SHP77 (cell line): ENCODE data around the gene ELOVL4.

Experiments used
- DNase-seq, 2 experiments: peaks; one replicate each; lab custom pipeline; 2025; lab: John Stamatoyannopoulos, UW

ELOVL4 gene

DNA sequence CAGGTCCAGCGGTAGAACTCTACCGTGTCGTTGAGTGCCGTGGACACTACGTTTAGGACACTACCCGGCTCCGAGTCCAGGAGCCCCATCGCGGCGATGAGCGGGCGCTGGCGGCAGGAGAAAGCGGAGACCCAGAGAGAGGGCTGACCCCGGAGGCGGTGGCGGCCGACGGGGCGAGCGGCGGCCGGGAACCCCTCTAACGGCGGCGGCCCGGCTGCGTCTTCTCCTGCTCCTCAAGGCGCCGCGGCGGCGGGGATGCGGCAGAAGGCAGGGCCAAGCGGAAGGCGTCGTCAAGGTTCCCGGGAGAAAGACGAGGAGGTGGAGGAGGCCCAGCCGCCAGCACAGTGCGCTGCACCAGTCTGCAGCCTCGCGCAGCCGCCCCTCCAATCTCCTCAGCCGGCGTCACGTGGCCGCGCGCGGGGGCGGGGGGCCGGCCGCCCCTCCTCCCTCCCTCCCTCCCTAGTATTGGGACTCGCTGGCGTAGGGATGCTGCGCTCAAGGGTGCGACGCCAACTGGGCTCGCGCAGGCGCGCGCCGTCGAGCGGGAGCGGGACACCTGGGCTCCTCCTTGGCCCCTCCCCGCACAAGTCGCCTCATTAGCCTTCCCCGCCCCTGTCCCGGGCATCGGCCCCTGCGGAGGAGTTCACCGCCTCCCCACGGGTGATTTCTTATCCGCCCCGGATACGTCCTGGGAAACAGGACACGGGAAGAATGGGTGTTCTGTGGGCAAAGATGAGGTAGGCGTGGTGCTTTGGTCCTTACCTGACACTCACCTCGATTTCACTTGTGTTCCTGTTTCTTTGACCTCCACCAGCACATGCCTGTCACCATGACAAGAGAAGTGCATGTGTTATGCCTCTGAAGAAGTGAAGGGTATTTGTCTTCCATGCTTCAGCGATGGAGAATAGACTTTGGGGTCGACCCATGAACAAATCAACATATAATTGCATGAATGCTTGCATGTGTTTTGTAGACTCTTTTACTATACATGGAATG lies at the start of gene ELOVL4:
ELOVL4 (minus strand) TSS at position 363 of the 996 bp plus-strand sequence; CDS start at position 89, 274 bp downstream.
- peak; percentile 83 for DNase-seq

DNA sequence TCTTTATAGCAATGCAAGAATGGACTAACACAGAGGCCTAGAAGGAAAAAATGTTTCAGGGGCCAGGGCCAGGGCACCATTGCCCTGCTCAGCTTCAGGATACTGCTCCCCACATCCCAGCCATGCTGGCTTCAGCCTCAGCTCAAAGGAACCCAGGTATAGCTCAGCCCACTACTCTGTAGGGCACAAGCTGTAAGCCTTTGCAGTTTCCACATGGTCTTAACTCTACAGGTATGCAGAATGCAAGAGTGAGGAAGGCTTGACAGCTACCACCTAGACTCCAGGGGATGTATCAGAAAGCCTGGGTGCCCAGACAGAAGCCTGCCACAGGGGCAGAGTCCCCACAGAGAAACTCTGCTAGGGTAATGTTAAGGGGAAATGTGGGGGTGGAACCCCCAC lies 46.6 kb upstream of the ELOVL4 start:
- DNase-seq = no peak

DNA sequence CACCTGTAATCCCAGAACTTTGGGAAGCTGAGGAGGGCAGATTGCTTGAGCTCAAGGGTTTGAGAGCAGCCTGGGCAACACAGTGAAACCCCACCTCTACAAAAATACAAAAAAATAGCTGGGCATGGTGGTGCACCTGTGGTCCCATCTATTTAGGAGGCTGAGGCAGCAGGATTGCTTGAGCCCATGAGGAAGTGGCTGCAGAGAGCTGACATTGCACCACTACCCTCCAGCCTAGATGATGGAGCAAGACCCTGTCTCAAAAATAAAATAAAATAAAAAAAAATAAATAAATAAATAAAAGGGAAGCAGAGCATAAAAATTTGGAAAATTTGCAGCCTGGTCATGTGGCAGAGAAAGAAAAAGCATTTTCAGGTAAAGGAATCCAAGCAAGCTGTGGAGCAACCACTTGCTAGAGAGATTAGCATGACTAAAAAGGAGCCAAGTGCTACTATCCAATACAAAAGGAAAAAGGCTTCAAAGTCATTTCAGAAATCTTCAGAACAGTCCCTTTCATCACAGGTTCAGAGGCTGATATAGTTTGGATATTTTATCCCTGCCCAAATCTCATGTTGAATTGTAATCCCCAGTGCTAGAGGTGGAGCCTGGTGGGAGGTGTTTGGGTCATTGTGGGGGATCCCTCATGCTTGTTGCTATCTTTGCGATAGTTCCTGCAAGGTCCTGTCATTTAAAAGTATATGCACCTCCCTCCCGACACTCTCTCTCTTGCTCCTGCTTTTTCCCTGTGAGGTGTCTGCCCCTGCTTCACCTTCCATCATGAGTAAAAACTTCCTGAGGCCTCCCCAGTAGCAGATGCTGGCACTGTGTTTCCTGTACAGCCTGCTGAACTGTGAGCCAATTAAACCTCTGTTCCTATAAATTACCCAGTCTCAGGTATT lies 45.9 kb upstream of the ELOVL4 start:
- DNase-seq = no peak

DNA sequence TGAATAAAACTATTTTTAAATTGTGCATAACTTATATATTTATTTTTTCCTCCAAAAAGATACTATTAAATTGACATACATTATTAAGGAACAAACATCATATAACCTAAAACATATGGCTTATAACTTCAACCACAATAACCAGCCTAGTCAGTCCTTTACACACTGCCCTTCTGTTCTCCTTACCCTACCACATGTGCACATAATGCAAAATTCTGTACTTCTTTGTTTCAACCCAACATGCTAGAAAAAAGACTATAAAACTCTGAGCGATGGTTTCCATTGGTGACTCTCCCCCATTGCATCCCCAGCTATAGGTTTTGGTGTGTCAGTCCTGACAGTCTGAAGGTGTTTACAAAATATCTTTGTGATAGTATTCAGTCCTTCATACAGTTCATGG lies 42.3 kb upstream of the ELOVL4 start:
- no peak for DNase-seq

DNA sequence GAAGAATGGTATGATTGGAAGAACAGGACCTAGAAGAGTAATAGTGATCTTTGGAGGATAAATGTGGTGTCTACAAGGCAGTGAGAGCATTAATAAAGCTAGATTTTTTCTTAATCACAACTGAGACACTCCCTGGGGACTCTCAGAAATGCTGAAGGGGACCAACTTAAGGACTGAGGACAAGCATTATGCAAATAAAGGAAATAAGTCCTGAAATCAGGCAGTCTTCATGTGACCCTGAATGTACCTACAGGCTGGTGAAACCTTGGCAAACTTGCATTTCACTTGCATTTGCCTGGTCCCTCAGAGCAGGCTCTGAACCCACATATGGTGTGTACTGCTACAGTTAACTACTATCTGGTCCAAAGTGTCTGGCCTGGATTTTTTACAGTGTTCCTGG lies 37.8 kb upstream of the ELOVL4 start:
- DNase-seq = no peak

DNA sequence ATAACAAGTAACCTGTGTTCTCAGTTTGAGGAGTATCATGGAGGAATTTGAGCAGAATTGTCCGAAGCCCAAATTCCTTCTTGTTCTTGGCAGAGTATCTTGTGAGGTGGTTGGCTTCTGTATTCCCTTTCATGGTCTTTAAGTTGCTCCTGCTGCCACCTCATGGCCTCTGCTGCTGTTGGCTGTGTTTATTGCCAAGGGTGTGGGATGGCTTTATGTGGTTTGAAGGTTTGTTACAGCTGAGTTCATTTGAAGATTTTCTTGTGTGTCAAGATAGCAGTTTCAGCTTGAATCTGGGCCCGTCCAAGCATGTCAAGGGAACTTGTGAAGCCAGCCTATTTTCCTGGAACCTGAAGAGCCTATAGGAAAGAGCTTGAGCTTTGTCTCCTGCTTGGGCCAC lies 36.9 kb upstream of the ELOVL4 start:
- no peak for DNase-seq

DNA sequence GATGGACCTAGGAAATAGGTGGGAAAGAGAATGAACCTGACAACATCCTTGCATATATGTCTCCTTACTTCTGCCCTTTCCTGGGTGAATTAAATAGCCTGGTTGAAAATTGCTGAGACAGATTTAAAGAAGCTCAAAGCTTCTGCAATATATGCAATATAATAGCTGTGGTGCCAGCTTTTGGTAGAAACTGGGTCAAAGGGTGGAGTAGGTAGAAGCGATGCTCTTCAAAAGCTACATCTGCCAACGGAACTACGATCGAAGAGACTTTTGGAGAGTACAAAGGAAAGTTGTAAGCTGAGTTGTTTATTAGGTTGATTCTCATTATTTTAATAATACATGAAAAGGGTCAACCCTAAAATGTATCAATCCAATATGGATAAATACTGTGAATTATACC lies 34.3 kb upstream of the ELOVL4 start:
- no peak for DNase-seq

DNA sequence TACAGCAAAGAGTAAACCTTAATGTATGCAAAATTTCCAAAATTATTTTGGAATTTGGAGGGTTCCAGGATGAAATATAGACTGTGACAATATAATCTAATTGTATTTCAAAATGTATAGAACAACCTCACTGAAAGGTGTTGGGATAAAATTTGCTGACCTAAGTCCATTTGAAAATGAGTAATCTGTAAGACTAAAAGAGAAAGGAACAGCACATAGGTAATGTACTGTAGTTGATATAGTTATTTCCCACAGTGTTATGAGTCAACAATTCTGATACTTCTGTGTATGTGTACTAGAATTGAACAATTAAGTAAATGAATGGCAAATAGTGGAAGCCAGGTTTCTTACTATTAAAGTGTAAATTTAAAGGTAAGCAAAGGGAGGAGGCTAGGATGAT lies 23.8 kb upstream of the ELOVL4 start:
- DNase-seq = no peak

DNA sequence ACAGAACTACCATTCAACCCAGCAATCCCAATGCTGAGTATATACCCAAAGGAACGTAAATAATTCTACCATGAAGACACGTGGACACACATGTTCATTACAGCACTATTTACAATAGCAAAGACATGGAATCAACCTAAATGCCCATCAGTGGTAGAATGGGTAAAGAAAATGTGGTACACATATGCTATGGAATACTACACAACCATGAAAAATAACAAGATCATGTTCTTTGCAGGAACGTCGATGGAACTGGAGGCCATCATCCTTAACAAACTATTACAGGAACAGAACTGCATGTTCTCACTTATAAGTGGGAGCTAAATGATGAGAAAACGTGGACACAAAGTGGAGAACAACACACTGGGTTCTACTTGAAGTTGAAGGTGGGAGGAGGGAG lies 22.4 kb upstream of the ELOVL4 start:
- DNase-seq = no peak

DNA sequence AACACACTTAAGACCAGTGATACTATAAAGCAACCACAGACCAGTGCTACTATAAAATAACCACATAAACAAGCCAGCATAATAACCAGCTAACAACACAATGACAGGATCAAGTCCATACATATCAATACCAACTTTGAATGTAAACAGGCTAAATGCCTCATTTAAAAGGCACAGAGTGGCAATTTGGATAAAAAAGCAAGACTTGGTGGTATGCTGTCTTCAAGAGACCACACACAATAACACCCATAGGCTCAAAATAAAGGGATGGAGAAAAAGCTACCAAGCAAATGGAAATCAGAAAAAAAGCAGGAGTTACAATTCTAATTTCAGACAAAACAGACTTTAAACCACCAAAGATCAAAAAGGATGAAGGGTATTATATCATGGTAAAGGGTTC lies 19.8 kb upstream of the ELOVL4 start:
- DNase-seq = no peak

DNA sequence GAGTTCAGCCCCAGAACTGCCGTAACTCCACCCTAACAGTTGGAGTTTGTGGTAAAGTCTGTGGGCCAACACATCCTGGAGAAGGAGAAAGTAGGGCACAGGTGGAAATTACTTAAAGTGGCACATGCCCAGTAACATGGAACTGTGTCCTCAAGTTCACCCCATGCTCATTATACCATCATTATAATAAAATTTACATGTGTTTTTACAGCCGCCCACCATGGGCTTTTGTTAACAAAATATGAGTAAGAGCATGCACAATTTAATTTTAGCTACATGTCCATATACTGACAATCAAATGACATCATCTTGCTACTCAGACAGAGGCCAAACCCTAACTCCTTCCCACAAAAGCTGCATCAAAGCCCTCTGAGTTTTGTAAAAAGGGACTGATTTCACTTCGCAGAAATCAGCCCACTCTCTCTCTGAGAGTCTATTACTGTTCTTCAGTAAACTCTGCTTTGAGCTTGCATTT lies 17.3 kb upstream of the ELOVL4 start:
- DNase-seq = no peak

DNA sequence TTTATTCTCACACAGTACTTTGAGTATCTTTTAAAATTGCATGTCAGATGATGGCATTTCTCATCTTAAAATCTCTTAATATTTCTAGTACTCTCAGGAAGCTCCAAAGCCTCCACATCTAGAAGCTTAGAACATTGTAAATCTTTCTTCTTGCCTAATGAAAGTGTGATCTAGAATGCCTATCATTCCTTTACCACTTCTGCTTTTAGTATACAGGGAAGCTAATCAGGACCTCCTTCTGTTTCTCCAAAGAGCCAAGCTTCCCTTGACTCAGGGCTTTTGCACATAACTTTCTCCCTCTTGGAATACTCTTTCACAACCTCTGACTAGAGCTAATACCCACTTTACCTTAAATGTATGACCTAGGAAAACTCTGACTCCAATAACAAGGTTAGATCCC lies 7.5 kb upstream of the ELOVL4 start:
- DNase-seq = no peak

DNA sequence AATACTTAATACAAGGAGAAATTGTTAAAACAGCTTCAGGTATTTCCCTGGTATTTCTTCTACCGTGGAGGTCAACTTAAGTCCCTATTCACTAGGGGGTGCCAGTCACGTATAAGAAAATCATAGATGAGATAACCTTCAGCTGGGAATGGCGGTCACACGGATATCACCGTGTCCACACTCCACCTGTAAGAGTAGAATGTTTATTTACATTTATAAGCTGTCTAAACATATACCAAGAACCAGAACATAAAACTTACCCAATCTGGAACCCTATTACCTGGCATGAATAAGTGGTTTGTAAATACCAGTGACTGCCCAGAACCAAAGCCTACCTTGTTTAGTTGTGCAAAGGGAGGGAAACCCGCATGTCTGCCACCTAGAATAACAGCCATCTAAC lies 1.9 kb upstream of the ELOVL4 start:
- DNase-seq = peak; percentile 50 to 91

DNA sequence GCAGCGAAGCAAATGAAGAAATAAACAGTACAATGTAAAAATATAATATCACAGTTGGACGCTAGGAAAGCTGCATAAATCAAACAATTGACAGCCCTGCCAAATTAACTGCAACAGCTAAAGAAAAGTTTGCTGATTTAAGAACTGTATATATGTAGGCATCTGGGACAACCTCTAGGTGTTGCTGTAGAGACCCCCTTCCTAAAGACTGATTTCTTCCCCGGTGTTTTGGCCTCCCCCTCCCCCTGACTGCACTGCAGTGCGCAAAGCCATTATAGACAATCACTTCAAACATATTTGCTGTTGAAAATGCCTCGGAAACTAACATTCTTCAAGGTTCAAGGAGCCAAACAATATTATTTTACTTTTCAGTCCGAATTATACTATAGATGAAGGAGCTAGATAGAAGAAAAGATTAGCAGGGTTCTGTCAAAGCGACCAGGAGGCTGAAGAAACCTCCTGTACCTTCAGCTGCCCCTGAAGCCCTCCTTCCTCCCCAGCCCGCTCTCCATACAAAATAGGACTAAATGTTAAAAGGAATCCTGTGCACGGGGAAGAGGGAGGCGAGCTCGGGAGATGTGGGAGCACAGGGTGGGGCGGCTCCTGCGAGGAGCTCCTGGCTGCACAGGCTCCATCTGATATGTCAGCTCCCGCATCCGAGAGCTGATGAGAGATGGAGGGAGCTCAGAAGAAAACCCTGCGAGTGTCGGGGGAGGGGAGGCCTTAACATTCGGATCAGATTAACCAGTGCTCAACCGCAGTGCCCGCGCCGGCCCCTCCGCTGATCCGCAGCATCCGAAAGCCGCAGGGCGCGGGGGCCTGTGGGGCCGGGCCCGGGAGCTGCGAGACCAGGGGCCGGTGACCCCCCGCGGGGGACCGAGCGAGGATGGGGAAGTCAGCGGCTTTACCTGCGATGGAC lies 822 bp downstream of the ELOVL4 start:
- peak in 1 of 2 experiments; percentile 25 for DNase-seq

DNA sequence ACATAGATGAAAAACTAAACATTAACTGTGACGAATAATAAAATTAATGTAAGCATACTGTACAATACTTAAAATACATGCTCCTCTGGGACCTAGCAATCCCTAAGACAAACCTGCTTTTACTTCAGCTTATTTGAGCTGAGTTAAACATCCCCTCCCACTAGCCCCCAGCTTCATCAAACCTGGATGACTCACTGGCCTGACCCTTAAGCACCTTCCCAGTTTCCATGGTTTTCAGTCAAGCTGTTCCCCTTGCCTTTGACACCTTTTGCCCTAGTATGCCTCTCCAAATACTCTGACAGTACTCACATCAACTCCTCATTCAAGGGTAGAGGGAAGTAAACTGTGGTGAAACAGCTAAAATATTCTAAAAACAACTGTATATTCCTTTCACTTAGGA lies 4.2 kb downstream of the ELOVL4 start:
- DNase-seq = no peak

DNA sequence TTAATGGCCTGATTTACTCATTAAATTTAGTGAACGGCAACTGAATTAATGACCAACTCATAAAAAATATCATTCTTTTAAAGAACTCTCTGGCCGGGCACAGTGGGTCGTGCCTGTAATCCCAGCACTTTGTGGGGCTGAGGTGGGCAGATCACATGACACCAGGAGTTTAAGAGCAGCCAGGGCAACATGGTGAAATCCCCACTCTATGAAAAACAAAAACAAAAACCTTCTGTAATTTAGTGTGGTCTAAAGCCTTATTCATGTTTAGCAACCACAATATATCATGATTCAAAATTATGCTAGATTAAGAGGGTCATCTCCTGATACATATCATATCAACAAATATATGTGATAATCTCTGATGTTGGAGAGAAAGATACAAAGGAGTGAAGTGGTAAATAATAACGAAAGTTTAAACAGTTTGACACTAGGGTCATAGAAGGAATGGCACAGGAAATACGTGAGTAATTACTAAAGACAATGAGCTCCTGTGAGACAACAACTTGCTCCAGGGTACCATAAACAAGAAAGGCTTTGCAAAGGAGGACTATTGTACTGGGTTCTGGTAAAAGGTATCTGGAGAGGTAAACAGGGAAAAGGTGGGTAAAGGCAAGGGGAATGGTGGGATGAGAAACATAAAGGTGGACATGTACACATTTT lies 5.7 kb downstream of the ELOVL4 start:
- no peak for DNase-seq

DNA sequence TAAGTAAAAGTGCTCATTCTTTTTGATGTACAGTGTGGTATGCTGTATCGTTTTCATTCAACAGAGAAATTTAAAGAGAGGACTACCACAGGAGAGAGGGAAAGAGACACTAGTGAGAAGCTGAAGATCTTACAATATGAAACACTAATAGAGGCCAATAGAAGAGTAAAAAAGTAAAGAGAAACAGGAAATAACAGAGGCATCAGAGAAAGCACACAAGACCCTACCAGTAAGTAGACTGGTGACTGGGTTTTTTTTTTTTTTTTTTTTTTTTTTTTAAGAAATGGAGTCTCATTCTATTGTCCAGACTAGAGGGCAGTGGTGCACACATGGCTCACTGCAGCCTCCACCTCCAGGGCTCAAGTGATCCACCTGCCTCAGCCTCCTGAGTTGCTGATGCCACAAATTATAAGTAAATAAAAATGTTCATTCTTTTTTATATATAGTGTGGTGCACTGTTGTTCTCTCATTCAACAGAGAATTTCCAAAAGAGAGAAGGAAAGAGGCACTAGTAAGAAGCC lies 18.8 kb downstream of the ELOVL4 start:
- no peak for DNase-seq

DNA sequence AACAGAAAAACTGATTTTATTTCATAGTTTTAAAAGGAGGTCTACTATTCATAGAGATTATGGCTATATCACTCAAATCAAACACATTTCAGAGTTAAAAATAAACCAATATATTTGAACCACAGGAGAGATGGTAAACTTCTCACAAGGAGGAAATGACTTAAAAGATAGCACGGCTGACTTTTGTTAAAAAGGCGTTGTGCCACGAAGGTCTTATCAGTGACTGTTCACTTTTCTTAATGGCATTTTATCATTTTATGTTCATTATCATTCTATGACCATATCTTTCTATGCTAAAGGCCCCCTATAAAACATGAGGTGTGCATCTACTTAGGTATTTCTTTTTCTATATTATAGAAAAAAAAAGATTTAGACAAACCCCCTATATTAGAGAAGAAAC lies 19.6 kb downstream of the ELOVL4 start:
- DNase-seq = no peak

DNA sequence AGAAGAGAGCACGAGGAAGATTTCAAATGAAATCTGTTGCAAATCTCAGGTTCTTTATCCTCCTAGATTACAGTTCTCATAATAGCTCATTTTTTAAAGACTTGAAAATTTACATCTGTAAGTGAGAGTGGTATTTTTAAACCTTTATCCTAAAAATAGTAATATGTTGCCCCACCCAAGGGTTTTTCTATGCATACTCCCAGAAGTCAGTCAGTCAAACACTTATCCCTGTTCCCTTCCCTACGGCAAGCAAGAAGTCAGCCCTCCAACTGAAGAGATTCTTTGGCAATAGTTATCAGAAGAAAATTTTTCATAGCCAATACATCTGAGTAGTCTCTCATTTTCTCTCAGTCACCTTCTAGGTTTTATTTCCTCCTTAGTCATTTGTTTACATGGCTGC lies 24.1 kb downstream of the ELOVL4 start:
- no peak for DNase-seq

DNA sequence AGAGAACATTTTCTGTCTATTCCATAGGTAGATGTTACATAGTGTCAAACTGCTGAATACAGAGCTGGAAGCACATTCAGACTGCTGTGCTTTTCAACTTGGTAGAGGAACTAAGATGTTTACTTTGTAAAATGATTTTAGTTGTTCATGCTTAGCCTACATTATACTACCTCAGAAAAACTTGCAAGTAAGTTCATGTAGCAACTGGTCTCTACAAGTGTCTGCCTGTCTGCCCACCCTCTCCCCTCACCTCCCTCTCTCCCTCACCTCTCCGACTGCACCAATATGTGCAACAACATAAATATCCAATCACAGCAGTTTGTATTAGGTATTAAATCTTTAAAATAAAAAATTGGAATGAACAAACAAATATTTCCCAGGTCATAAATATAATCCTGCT lies 25.3 kb downstream of the ELOVL4 start:
- DNase-seq = no peak

DNA sequence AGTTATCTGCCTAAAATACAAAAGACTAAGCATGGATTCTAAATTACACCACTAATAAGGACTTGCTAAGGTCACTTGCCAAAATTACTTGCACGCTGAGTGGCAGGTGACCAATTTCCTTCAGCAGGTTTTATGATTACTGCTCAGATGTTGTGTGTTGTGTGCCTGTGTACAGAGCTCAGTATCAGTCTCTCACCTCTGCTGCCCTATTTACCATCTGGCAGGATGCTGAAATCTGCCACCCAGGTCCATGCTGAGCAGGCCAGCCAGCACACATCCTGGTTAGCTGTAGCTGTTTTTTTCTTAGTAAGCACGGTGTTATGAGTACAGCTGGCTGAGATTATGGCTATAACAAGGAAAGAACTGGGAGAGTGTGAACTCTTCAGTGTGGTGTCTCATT lies 34.0 kb downstream of the ELOVL4 start:
- no peak for DNase-seq
